ENCODE data around the gene XYLB.

XYLB gene

GRCh38 chr3:38446085-38446686, 99.6 kb downstream of the XYLB start:
- H3K9me3 ChIP-seq (ENCODE audit: insufficient read depth, low read depth, low read length): no peaks in the 10 kb centered on the region; the same call in 1 of the 2 replicates
- H3K36me3 ChIP-seq (ENCODE audit: insufficient read depth, low read length): no peaks in the 10 kb centered on the region
- H3K27me3 ChIP-seq (ENCODE audit: insufficient read depth, low read length): no peaks in the 10 kb centered on the region
- H3K4me3 ChIP-seq (ENCODE audit: low read length): no peak overlapping the region
- WGBS: 74% methylated on average over 1 of the region's 2 CpGs
- no peak overlapping the region for H3K9ac ChIP-seq (ENCODE audit: low read depth, low read length)
- H3K4me1 ChIP-seq (ENCODE audit: insufficient read depth, low read length): no peaks in the 10 kb centered on the region
- H3K27ac ChIP-seq (ENCODE audit: low read depth, low read length): no peak overlapping the region

- Histone ChIP-seq H3K9ac (ENCODE audit: low read depth, low read length) (no peak overlapping the region), H3K27ac (ENCODE audit: low read depth, low read length) (no peak overlapping the region), H3K27me3 (ENCODE audit: insufficient read depth, low read length) (no peaks in the 10 kb centered on the region), H3K4me3 (ENCODE audit: low read length) (no peak overlapping the region), H3K4me1 (ENCODE audit: insufficient read depth, low read length) (no peaks in the 10 kb centered on the region), H3K36me3 (ENCODE audit: insufficient read depth, low read length) (no peaks in the 10 kb centered on the region), H3K9me3 (ENCODE audit: insufficient read depth, low read depth, low read length) (no peaks in the 10 kb centered on the region; the same call in 1 of the 2 replicates)
Observed at GRCh38 chr3:38446812-38447211, 100.2 kb downstream of the XYLB start.

GRCh38 chr3:38450853-38451252, 104.3 kb downstream of the XYLB start:
- WGBS: 94% methylated on average over 3 of the region's 3 CpGs
- peaks cover 5% of the 10 kb centered on the region for H3K4me1 ChIP-seq (ENCODE audit: insufficient read depth, low read length)
- H3K4me3 ChIP-seq (ENCODE audit: low read length): no peak overlapping the region
- H3K36me3 ChIP-seq (ENCODE audit: insufficient read depth, low read length): no peaks in the 10 kb centered on the region
- H3K9ac ChIP-seq (ENCODE audit: low read depth, low read length): no peak overlapping the region
- no peak overlapping the region for H3K27ac ChIP-seq (ENCODE audit: low read depth, low read length)
- no peaks in the 10 kb centered on the region; the same call in 1 of the 2 replicates for H3K9me3 ChIP-seq (ENCODE audit: insufficient read depth, low read depth, low read length)
- H3K27me3 ChIP-seq (ENCODE audit: insufficient read depth, low read length): no peaks in the 10 kb centered on the region

DNA sequence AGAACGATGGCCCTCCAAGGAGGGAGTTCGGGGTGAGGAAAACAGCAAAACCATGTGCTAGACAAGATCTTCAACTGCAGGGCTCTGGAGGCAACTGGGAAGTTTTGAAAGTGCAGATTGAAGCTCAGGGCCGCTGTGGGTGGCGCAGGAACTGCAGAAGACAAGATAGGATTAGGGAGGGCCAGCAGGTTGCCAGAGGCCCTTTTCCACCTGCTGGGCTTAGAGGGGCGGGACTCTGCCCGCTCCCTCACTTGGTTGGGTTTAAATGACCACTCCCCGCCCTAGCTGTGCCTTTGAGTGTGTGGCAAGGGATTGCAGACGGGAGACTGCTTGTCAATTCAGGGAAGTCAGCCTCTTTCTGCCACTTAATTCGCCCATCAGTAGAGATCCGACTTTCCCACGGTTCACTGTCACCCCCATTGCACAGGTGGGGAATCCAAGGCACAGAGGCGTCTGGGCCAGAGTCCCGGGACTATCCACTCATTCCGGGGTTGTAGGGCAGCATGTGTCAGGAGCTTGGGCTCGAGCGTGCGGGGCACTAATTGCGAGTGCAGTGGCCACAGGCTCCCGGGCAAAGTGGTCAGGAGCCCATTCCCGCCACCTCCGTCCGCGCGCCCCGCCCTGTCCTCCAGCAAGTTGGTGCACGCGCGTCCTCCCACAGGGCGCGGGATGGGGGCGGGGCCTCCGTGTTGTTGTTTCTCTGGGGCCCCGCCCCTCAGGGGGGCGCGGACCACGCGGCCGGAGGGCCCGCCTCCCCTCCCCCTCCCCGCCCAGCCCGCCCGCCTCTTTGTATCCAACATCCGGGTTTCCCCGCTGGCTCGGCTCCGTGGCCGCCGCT, 106.7 kb downstream of the XYLB start, which contains the start of gene ACVR2B:
Gene ACVR2B, plus strand, starts transcription at position 816 of the 838 bp plus-strand sequence. CDS start 433 bp downstream, outside the sequence.
- H3K4me1 ChIP-seq (ENCODE audit: insufficient read depth, low read length): peaks cover 19% of the 10 kb centered on the region
- WGBS: 1% methylated on average over 44 of the region's 48 CpGs
- H3K4me3 ChIP-seq (ENCODE audit: low read length): peak within 1 kb of the TSS; percentile 83
- peak within 1 kb of the TSS; percentile 98 for H3K27ac ChIP-seq (ENCODE audit: low read depth, low read length)
- no peaks in the 10 kb centered on the region; the same call in 1 of the 2 replicates for H3K9me3 ChIP-seq (ENCODE audit: insufficient read depth, low read depth, low read length)
- H3K9ac ChIP-seq (ENCODE audit: low read depth, low read length): peak within 1 kb of the TSS; percentile 100
- H3K27me3 ChIP-seq (ENCODE audit: insufficient read depth, low read length): no peaks in the 10 kb centered on the region
- H3K36me3 ChIP-seq (ENCODE audit: insufficient read depth, low read length): no peaks in the 10 kb centered on the region

DNA sequence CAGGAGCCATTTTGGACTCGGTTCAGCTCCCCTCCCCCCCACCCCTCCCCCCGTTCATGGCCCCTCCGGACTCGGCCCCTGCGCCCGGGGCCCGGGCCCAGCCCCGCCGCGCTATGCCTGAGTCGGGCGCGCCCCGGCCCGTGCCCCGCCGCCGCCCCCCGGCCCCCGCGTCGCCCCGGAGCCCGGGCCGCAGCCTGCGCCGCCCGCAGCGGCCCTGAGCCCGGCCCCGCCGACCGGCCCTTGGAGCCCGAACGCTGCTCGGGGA, 107.3 kb downstream of the XYLB start:
- no peaks in the 10 kb centered on the region for H3K27me3 ChIP-seq (ENCODE audit: insufficient read depth, low read length)
- peak overlapping the region; percentile 100 for H3K9ac ChIP-seq (ENCODE audit: low read depth, low read length)
- H3K4me1 ChIP-seq (ENCODE audit: insufficient read depth, low read length): peaks cover 22% of the 10 kb centered on the region
- H3K36me3 ChIP-seq (ENCODE audit: insufficient read depth, low read length): no peaks in the 10 kb centered on the region
- peak overlapping the region; percentile 98; the same call in 1 of the 2 replicates for H3K27ac ChIP-seq (ENCODE audit: low read depth, low read length)
- H3K4me3 ChIP-seq (ENCODE audit: low read length): peak overlapping the region; percentile 83
- WGBS: under 1% methylated on average over 35 of the region's 36 CpGs
- H3K9me3 ChIP-seq (ENCODE audit: insufficient read depth, low read depth, low read length): no peaks in the 10 kb centered on the region; the same call in 1 of the 2 replicates

DNA sequence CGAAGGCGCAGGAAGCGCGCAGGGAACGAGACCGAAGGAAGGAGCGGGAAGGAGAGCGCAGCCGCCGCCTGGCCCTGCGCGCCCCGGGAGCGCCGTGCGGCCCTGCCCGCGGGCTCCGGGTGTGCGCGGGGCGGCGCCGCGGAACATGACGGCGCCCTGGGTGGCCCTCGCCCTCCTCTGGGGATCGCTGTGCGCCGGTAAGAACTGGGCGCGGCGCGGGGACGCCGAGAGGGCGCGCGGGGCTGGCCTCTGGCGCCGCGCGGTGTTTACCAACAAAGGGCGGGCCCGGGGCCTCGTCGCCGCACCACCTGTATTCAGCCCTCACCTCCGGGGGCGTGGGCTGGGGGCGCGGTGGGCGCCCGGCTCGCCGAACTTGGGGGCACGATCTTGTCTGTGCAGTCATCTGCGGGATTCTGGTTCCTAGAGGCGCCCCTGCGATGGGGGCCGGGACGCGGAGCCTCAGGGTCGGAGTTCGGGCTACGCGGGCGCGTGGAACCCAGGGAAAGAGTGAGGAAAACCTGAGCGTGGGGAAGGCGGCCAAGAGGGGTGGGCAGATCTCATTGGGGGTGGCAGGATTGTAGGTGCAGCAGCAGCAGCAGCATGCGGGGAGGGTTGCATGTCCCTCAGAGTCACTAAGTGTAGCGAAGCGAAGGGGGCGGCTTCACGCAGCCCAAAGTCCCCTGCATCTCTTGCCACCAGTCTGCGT, 107.7 kb downstream of the XYLB start:
- Histone ChIP-seq H3K27ac (ENCODE audit: low read depth, low read length) (peak overlapping the region; percentile 98), H3K9me3 (ENCODE audit: insufficient read depth, low read depth, low read length) (no peaks in the 10 kb centered on the region; the same call in 1 of the 2 replicates), H3K36me3 (ENCODE audit: insufficient read depth, low read length) (no peaks in the 10 kb centered on the region), H3K4me1 (ENCODE audit: insufficient read depth, low read length) (peaks cover 27% of the 10 kb centered on the region), H3K4me3 (ENCODE audit: low read length) (peak overlapping the region; percentile 83), H3K27me3 (ENCODE audit: insufficient read depth, low read length) (no peaks in the 10 kb centered on the region), H3K9ac (ENCODE audit: low read depth, low read length) (peak overlapping the region; percentile 100)
- under 1% methylated on average over 78 of the region's 78 CpGs for WGBS

DNA sequence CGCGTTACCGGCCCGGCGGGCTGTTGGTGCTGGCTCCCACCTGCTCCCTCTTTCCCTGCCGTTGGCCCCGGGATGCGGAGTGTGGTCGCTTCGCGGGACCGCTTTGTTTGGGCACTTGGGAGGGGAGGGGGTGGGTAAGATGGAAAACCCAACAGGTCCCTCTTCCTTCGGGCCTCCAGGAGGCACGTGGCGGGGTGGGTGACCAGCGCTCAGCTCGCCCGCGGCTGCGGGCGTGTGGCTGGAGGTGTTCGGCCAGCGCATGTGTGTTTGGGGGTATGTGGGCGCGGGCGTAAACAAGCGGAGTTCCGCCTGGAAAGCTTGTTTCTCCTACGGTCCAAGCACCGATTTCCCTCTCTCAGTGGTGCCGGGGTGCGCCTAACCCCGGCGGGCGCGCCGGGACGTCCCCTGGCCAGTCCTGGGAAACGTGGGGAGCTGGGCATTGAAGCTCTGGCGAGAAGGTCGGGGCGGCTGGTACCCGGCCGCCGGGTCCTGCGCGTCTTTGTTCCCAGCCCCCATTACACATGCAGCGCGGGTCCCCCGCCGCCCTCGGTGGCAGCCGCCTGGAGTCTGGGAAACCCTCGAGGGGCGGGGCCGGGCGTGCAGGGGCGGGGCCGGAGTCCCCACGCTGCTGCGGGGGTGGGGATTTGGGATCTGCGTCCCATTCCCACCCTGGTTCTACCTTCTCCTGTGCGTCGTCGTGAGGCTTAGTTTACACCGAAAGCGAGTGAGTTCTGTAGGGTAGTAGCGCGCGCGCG, 108.5 kb downstream of the XYLB start:
- Histone ChIP-seq H3K9ac (ENCODE audit: low read depth, low read length) (peak overlapping the region; percentile 100), H3K9me3 (ENCODE audit: insufficient read depth, low read depth, low read length) (no peaks in the 10 kb centered on the region; the same call in 1 of the 2 replicates), H3K4me3 (ENCODE audit: low read length) (peak overlapping the region; percentile 83), H3K4me1 (ENCODE audit: insufficient read depth, low read length) (peaks cover 28% of the 10 kb centered on the region), H3K27ac (ENCODE audit: low read depth, low read length) (peak overlapping the region; percentile 98), H3K36me3 (ENCODE audit: insufficient read depth, low read length) (no peaks in the 10 kb centered on the region), H3K27me3 (ENCODE audit: insufficient read depth, low read length) (no peaks in the 10 kb centered on the region)
- under 1% methylated on average over 67 of the region's 72 CpGs for WGBS

DNA sequence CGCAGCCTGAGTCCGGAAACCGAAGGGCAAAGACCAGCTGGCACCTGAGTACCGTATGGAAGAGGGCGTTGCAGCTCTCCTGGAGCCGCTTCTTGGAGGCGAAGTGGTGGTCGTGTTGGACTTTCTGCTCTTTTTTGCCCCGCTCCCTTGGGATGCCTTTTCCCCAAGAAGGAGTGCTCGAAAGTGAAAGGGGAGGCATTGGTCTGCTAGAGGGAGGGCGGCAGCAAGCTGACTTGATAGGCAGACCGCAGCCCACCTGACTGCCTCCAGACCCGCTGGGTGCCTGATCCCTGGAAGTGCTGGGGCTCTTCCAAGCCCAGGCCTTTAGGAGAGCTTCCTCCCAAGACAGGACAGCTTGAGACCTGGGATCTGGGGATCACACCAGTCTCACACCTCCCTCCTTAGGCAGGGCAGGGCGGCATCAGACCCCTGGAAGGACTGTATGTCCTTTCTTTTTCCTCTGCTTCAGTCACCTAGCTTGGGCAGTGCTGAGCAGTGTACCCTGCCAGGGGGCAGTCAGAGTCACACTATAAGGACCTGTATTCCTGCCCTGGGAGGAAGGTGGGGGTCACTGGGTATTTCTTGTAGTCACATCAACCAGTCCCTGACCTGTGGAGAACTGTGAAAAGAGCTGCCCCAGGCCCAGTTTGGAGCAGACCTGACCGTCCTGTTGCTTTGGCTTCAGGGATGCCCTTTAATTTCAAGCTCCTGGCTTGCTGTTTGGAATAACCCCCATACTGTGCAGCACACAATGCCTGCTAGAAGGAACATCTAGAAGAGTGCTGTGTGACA, 109.2 kb downstream of the XYLB start:
- no peaks in the 10 kb centered on the region for H3K27me3 ChIP-seq (ENCODE audit: insufficient read depth, low read length)
- 8% methylated on average over 15 of the region's 15 CpGs for WGBS
- no peaks in the 10 kb centered on the region for H3K36me3 ChIP-seq (ENCODE audit: insufficient read depth, low read length)
- peak overlapping the region; percentile 98; the same call in 1 of the 2 replicates for H3K27ac ChIP-seq (ENCODE audit: low read depth, low read length)
- peaks cover 28% of the 10 kb centered on the region for H3K4me1 ChIP-seq (ENCODE audit: insufficient read depth, low read length)
- no peaks in the 10 kb centered on the region for H3K9me3 ChIP-seq (ENCODE audit: insufficient read depth, low read depth, low read length)
- peak overlapping the region; percentile 100 for H3K9ac ChIP-seq (ENCODE audit: low read depth, low read length)
- peak overlapping the region; percentile 83 for H3K4me3 ChIP-seq (ENCODE audit: low read length)

- H3K27ac ChIP-seq (ENCODE audit: low read depth, low read length): no peak overlapping the region
- peaks cover 28% of the 10 kb centered on the region for H3K4me1 ChIP-seq (ENCODE audit: insufficient read depth, low read length)
- H3K4me3 ChIP-seq (ENCODE audit: low read length): no peak overlapping the region
- whole genome bisulfite sequencing: 92% methylated on average over 9 of the region's 9 CpGs
- H3K36me3 ChIP-seq (ENCODE audit: insufficient read depth, low read length): no peaks in the 10 kb centered on the region
- no peaks in the 10 kb centered on the region for H3K9me3 ChIP-seq (ENCODE audit: insufficient read depth, low read depth, low read length)
- no peaks in the 10 kb centered on the region for H3K27me3 ChIP-seq (ENCODE audit: insufficient read depth, low read length)
- H3K9ac ChIP-seq (ENCODE audit: low read depth, low read length): no peak overlapping the region
Observed at GRCh38 chr3:38457111-38458003, 110.8 kb downstream of the XYLB start.
